Stomach (tissue), 4 donors: ENCODE results near the gene ATP6V1G1.

Experiments
- POLR2A ChIP-seq, 4 donors: fragments of 450-650 bp; IDR thresholded peaks; one replicate each; pipeline ENCODE4 v1.6.1; 2016; ENCODE audit warnings: antibody characterized with exemption in 4 of 4, control low read depth in 2 of 4, mild to moderate bottlenecking in 1 of 4, moderate library complexity in 1 of 4
- TF ChIP-seq, protein P1 (sequence below), 7 experiments: fragments of 450-650 bp in 4 of 7; fragments of 200-600 bp in 3 of 7; sonication (generic) in 3 of 7; IDR thresholded peaks; one replicate each; pipeline ENCODE4 v1.5.1; 2016 to 2019; ENCODE audit warnings: antibody characterized with exemption in 7 of 7, control low read depth in 2 of 7, mild to moderate bottlenecking in 1 of 7

DNA sequence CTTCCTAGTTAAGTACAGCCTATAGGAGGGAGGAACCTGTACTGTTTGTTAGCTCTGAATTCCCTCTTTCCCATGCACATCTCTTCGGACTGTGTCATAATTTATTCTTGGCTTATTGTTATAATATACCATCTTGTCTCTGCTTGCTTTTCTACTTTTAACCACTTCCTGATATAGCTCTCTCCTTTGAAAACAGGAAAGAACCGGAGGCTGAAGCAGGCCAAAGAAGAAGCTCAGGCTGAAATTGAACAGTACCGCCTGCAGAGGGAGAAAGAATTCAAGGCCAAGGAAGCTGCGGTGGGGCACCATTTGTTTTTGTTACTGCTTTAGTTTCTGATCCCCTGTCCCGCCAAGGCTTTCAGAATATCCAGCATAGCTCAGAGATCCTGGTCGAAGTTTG is 4.8 kb downstream of the ATP6V1G1 start:
- TF ChIP-seq, protein P1, sequence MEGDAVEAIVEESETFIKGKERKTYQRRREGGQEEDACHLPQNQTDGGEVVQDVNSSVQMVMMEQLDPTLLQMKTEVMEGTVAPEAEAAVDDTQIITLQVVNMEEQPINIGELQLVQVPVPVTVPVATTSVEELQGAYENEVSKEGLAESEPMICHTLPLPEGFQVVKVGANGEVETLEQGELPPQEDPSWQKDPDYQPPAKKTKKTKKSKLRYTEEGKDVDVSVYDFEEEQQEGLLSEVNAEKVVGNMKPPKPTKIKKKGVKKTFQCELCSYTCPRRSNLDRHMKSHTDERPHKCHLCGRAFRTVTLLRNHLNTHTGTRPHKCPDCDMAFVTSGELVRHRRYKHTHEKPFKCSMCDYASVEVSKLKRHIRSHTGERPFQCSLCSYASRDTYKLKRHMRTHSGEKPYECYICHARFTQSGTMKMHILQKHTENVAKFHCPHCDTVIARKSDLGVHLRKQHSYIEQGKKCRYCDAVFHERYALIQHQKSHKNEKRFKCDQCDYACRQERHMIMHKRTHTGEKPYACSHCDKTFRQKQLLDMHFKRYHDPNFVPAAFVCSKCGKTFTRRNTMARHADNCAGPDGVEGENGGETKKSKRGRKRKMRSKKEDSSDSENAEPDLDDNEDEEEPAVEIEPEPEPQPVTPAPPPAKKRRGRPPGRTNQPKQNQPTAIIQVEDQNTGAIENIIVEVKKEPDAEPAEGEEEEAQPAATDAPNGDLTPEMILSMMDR (IDR thresholded peaks at IDR 0.05), result peak in 2 of 7 experiments; percentile 16 to 17
- no peak for TF ChIP-seq POLR2A (IDR thresholded peaks at IDR 0.05)
